Activated naive CD8-positive, alpha-beta T cell (primary cell): Measurements from ENCODE around the gene LCN12.

ENCODE experiments used
- H3K27ac Mint-ChIP-seq: one replicate; pipeline ENCODE4 v1.8.0; 2021; ENCODE audit warnings: mixed read lengths
- H3K27me3 Mint-ChIP-seq: one replicate; pipeline ENCODE4 v1.8.0; 2021; ENCODE audit warnings: mixed read lengths
- H3K36me3 Mint-ChIP-seq: one replicate; pipeline ENCODE4 v1.8.0; 2021; ENCODE audit warnings: mixed read lengths
- H3K4me1 Mint-ChIP-seq: one replicate; pipeline ENCODE4 v1.8.0; 2021; ENCODE audit warnings: low read depth, mixed read lengths
- H3K4me3 Mint-ChIP-seq: one replicate; pipeline ENCODE4 v1.8.0; 2021; ENCODE audit warnings: mild to moderate bottlenecking, mixed read lengths
- H3K9me3 Mint-ChIP-seq: one replicate; pipeline ENCODE4 v1.8.0; 2021; ENCODE audit warnings: low read depth, mixed read lengths

The LCN12 gene

GRCh38 chr9:136978865-136979544, 26.9 kb downstream of the LCN12 start:
- H3K27me3 Mint-ChIP-seq: peaks cover 7% of the 10 kb centered on the region
- no peaks in the 10 kb centered on the region for H3K36me3 Mint-ChIP-seq
- peaks cover 17% of the 10 kb centered on the region for H3K4me1 Mint-ChIP-seq
- H3K27ac Mint-ChIP-seq: no peak overlapping the region
- H3K9me3 Mint-ChIP-seq: no peaks in the 10 kb centered on the region
- no peak overlapping the region for H3K4me3 Mint-ChIP-seq

DNA sequence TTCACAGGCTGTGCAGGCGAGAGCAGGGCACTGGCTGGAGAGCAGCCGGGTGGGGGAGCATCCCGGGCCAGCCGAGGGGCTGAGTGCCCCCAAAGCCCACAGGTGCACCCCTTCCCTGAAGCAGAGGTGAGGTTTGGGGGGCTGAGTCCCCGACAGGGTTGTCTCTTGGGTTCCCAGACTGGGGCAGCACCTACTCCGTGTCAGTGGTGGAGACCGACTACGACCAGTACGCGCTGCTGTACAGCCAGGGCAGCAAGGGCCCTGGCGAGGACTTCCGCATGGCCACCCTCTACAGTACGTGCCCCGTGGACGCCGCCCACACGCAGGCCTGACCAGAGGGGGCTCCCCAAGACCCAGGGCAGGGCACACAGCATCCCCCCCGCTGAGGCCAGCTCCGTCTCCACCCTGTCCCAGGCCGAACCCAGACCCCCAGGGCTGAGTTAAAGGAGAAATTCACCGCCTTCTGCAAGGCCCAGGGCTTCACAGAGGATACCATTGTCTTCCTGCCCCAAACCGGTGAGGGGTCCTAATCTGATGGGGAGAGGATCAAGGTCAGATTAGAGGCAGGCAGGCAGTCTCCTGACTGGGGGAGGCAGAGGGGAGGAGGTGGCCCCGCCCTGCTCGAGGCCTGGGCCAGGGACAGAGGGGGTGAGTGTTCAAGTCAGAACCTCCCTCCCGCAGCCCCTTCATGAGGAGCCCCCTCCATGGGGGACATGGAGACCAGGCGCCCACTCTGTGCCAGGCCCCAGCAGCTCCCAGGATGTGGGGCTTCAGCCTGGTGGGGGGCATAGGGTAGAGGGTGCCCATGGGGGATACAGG, 27.9 kb downstream of the LCN12 start:
- Mint-ChIP-seq H3K36me3 (no peaks in the 10 kb centered on the region), H3K4me1 (peaks cover 15% of the 10 kb centered on the region), H3K27ac (no peak overlapping the region), H3K9me3 (no peaks in the 10 kb centered on the region), H3K27me3 (peaks cover 7% of the 10 kb centered on the region), H3K4me3 (no peak overlapping the region)

- H3K27ac Mint-ChIP-seq: no peak overlapping the region
- H3K27me3 Mint-ChIP-seq: peaks cover 7% of the 10 kb centered on the region
- peaks cover 10% of the 10 kb centered on the region for H3K4me1 Mint-ChIP-seq
- H3K4me3 Mint-ChIP-seq: no peak overlapping the region
- H3K36me3 Mint-ChIP-seq: no peaks in the 10 kb centered on the region
- no peaks in the 10 kb centered on the region for H3K9me3 Mint-ChIP-seq
These were observed 28.8 kb downstream of the LCN12 start for GRCh38 chr9:136980669-136981478.

DNA sequence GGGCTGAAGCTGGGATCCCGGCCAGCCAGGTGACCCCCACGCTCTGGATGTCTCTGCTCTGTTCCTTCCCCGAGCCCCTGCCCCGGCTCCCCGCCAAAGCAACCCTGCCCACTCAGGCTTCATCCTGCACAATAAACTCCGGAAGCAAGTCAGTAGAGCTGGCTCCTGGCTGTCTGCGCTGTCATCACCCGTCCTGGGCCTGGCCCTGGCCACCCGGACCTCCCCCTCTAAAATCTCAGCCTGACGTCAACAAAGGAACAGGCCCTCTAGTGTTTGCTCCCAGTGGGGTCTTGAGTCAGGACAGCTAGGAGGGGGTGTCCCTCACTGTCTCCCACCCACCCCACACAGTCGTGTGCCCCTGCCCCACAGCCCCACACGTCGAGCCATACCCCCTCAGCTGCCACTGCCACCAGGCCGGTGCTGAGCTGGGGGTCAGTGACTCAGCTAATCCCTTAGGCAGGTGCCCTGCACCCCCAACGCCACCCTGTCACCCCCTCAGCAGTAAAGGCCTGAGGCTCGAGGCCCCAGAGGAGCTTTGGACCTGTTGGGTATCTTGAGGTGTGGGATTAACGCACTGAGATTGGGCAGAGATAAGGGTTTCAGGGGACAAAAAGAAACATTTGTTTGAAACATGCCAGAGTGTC, 29.6 kb downstream of the LCN12 start:
- no peak overlapping the region for H3K4me3 Mint-ChIP-seq
- no peaks in the 10 kb centered on the region for H3K9me3 Mint-ChIP-seq
- no peaks in the 10 kb centered on the region for H3K36me3 Mint-ChIP-seq
- H3K27ac Mint-ChIP-seq: no peak overlapping the region
- H3K27me3 Mint-ChIP-seq: peaks cover 10% of the 10 kb centered on the region
- peaks cover 5% of the 10 kb centered on the region for H3K4me1 Mint-ChIP-seq

DNA sequence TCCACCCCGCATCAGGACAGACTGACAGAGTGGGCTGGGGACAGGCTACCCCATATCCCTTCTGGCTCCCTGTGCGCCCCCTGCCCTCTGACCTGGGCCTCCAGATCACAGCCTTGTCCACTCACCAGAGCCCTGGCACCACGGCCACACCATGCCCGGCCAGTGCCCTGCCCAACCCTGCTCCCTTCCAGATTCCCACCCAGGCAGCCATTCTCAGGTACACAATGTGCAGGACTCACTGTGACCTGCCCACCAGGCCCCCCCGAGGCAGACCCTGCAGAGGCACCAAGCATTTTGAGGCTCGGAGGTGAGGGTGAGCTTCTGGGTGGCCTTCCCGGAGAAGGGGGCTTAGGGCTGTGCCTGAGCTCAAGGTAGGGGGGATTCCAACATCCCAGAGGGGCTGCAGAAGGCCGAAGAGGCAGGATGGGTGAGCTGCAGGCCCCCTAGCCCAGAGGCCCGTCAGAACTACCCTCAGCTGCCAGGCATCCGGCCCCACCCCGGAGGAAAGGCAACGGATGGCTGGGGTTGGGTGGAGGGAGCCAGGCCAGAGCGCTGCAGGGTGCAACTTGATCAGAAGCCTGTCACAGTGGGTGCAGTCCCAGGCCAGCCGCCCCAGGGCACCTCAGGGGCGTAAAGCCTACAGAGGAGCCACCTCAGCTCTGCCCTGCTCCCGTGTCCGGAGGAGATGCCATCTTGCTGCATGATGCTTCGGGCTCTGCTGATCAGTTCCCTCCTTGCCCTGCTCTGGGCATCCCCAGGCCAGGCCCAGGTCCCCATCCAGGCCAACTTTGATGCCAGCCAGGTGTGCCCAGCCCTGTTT, 30.4 kb downstream of the LCN12 start, which contains the start of gene LCNL1:
LCNL1 (plus strand) TSS at position 762 of the 820 bp plus-strand sequence. CDS start 594 bp downstream, outside the sequence.
- Mint-ChIP-seq H3K4me1 (peaks cover 5% of the 10 kb centered on the region), H3K9me3 (no peaks in the 10 kb centered on the region), H3K36me3 (no peaks in the 10 kb centered on the region), H3K27me3 (peaks cover 10% of the 10 kb centered on the region), H3K4me3 (peak within 1 kb of the TSS; percentile 19), H3K27ac (no peak within 1 kb of the TSS)

GRCh38 chr9:136983167-136983566, 31.1 kb downstream of the LCN12 start:
- no peaks in the 10 kb centered on the region for H3K36me3 Mint-ChIP-seq
- peaks cover 5% of the 10 kb centered on the region for H3K4me1 Mint-ChIP-seq
- no peak overlapping the region for H3K4me3 Mint-ChIP-seq
- peaks cover 10% of the 10 kb centered on the region for H3K27me3 Mint-ChIP-seq
- no peak overlapping the region for H3K27ac Mint-ChIP-seq
- H3K9me3 Mint-ChIP-seq: no peaks in the 10 kb centered on the region

DNA sequence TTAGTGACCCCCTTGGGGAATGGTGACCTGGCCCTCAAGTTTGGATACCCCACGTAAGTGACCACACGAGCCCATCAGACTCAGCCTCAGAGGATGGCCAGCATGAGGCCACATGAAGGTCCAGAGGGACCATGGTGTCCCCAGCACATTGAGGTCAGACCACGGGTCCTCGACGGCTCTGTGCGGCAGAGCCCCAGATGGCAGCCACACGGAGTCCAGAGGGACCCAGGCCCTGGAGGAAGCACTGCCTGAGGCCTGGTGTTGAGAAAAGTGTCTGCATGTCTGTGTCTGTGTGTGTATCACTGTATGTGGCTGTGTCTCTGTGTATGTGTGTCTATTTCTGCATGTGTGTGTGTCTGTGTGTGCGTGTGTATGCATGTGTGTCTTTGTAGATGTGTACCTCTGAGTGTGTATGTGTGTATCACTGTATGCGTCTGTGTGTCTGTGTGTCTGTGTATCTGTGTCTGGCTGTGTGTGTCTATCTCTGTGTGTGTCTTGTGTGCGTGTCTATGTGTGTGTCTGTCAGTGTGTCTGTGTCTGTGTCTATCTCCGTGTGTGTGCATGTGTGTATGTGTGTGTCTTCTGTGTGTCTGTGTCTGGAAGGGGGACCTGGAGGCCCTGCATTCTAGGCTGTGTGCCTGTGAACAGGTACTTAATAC, 31.7 kb downstream of the LCN12 start:
- Mint-ChIP-seq H3K4me1 (peaks cover 5% of the 10 kb centered on the region), H3K27ac (no peak overlapping the region), H3K36me3 (no peaks in the 10 kb centered on the region), H3K27me3 (peaks cover 10% of the 10 kb centered on the region), H3K9me3 (no peaks in the 10 kb centered on the region), H3K4me3 (peak overlapping the region; percentile 19)

DNA sequence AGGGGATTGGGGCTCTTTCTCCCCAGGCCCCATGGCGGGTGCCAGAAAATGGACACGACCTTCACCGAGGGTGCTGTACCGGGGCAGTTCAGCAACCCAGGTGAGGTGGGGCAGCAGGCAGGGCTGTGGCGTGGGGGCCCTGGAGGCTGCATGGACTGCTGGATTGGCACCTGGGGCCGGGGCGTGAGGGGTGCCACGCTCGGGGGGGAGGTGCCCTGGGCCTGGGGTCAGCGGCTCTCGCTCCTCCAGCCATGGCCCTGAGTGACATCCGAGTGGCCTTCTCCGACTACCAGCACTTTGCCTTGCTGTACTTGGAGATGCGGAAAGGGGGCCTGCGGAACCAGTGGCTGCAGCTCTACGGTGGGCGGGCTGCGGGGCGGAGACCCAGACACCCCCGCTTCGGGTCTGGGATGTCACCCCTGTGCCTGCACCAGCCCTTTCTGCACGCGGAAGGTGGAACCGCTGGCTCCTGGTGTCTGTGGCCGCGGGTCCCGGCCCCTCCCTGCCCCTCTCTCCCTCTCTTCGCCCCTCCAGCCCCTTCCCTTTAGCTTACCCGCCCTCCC, 32.5 kb downstream of the LCN12 start:
- H3K9me3 Mint-ChIP-seq: no peaks in the 10 kb centered on the region
- H3K4me3 Mint-ChIP-seq: peak overlapping the region; percentile 10
- H3K4me1 Mint-ChIP-seq: peaks cover 5% of the 10 kb centered on the region
- no peak overlapping the region for H3K27ac Mint-ChIP-seq
- no peaks in the 10 kb centered on the region for H3K36me3 Mint-ChIP-seq
- H3K27me3 Mint-ChIP-seq: peaks cover 10% of the 10 kb centered on the region

- Mint-ChIP-seq H3K27me3 (peaks cover 10% of the 10 kb centered on the region), H3K27ac (no peak overlapping the region), H3K36me3 (no peaks in the 10 kb centered on the region), H3K9me3 (no peaks in the 10 kb centered on the region), H3K4me3 (no peak overlapping the region), H3K4me1 (peaks cover 5% of the 10 kb centered on the region)
These were observed 33.0 kb downstream of the LCN12 start for GRCh38 chr9:136985027-136985602.

- no peak overlapping the region for H3K4me3 Mint-ChIP-seq
- H3K27me3 Mint-ChIP-seq: peaks cover 7% of the 10 kb centered on the region
- H3K27ac Mint-ChIP-seq: no peak overlapping the region
- peaks cover 3% of the 10 kb centered on the region for H3K4me1 Mint-ChIP-seq
- no peaks in the 10 kb centered on the region for H3K36me3 Mint-ChIP-seq
- H3K9me3 Mint-ChIP-seq: no peaks in the 10 kb centered on the region
These were observed 33.8 kb downstream of the LCN12 start for GRCh38 chr9:136985853-136986252.

DNA sequence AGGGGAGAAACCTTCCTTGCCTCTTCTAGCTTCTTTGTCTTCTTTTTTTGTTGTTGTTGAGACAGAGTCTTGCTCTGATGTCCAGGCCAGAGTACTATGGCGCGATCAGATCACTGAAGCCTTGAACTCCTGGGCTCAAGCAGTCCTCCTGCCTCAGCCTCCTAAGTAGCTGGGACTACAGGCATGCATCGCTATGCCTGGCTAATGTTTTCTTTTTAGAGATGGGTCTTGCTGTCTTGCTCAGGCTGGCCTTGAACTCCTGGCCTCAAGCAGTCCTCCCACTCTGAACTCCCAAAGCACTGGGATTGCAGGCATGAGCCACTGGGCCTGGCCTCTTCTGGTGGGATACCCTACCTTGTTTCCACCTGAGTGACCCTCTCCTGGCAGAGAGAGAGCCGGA, 36.8 kb downstream of the LCN12 start:
- peaks cover 5% of the 10 kb centered on the region for H3K27me3 Mint-ChIP-seq
- peaks cover 14% of the 10 kb centered on the region for H3K4me1 Mint-ChIP-seq
- H3K9me3 Mint-ChIP-seq: no peaks in the 10 kb centered on the region
- no peak overlapping the region for H3K27ac Mint-ChIP-seq
- H3K36me3 Mint-ChIP-seq: no peaks in the 10 kb centered on the region
- no peak overlapping the region for H3K4me3 Mint-ChIP-seq

- peak overlapping the region; percentile 35 for H3K27ac Mint-ChIP-seq
- H3K36me3 Mint-ChIP-seq: no peaks in the 10 kb centered on the region
- peaks cover 3% of the 10 kb centered on the region for H3K27me3 Mint-ChIP-seq
- peaks cover 13% of the 10 kb centered on the region for H3K4me1 Mint-ChIP-seq
- H3K4me3 Mint-ChIP-seq: peak overlapping the region; percentile 81
- no peaks in the 10 kb centered on the region for H3K9me3 Mint-ChIP-seq
These were observed 38.3 kb downstream of the LCN12 start for GRCh38 chr9:136990242-136990911.
